ENCODE data around the gene RPS10. TPM values are rescaled to one million over a fixed set of nuclear protein-coding genes. Genes with fewer than 3 reads are reported as not detected.
"Not testable (repeated sequence)": the region's sequence is repeated elsewhere in the genome, so short reads cannot be mapped to it uniquely, and the experiment has no call there.

The RPS10 gene
- total RNA-seq, 5 donors from 2014 or later (not counting 1 experiment from before 2014, with no cell fraction given) = 2,352 to 2,733 (median 2,512) TPM

DNA sequence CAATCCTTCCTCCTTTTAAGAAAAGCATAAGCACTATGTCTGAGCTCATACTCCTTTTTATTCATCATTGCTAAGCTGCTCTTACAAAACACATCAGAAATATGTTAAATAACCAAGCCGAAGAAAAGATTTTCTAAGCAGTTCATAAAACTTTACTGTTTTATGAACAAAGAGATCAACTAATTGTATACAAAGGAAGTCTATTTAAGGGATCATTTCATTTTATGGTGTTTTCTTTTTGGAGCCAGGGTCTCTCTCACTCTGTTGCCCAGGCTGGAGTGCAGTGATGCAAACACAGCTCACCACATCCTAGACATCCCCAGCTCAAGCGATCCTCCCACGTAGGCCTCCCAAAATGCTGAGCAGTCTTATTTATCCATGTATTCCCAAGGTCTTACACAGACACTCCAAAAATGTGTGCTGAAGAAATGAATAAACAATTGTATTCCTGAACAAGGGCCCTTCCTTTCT is 42.7 kb downstream of the RPS10 start:
- Histone ChIP-seq H3K27ac (ENCODE audit: low read length) (no peak overlapping the region), H3K4me1 (ENCODE audit: control insufficient read depth in 1 of 2, extremely low read depth in 1 of 2, insufficient read depth in 2 of 2, low read length in 2 of 2) (no peaks in the 10 kb centered on the region), H3K36me3 (ENCODE audit: control insufficient read depth in 2 of 2, extremely low read depth in 1 of 2, insufficient read depth in 1 of 2, low read length in 1 of 2) (peaks cover 0 to 2% of the 10 kb centered on the region in 2 donors), H3K4me3 (ENCODE audit: control insufficient read depth in 1 of 2, extremely low read depth in 1 of 2, low read length in 1 of 2) (no peak overlapping the region), H3K27me3 (replicated peaks in 1 of 2; ENCODE audit: control insufficient read depth in 2 of 2, extremely low read depth in 1 of 2, insufficient read depth in 2 of 2, low read length in 1 of 2) (no peaks in the 10 kb centered on the region), H3K9me3 (no peaks in the 10 kb centered on the region)
- Mint-ChIP-seq H3K27me3 (no peaks in the 10 kb centered on the region), H3K36me3 (peaks cover 13% of the 10 kb centered on the region), H3K4me3 (no peak overlapping the region), H3K9me3 (no peaks in the 10 kb centered on the region), H3K27ac (no peak overlapping the region), H3K4me1 (peaks cover 24 to 48% (median 40%) of the 10 kb centered on the region in 3 donors)
- no CpG with 5 or more reads among the region's 3 CpGs for WGBS (ENCODE audit: insufficient coverage)
- ChIA-PET POLR2A (interaction anchor here (0.6 kb wide), 2 partner anchors 32 to 244 kb away, joined by 3 to 4 read pairs; no protein-coding TSS in a partner anchor), CTCF (no interaction called here)
- DNase-seq = no peak
- no peak for ATAC-seq (replicated peaks in 1 of 4)

DNA sequence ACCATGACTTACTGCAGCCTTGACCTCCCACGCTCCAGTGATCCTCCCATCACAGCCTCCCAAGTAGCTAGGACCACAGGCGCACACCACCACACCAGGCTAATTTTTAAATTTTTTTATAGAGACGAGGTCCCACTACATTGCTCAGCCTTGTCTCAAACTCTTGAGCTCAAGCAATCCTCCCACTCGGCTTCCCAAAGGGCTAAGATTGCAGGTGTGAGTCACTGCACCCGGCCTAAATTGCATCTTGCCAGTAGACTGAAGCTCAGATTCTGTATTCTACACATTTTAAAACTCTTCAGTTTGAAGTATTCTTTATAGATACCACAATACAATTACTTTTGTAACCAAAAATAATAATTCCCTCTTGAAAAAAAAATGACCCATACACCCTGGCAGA is 44.8 kb downstream of the RPS10 start:
- Mint-ChIP-seq H3K27ac (no peak overlapping the region), H3K4me3 (no peak overlapping the region), H3K4me1 (peaks cover 17 to 36% (median 26%) of the 10 kb centered on the region in 3 donors), H3K36me3 (peaks cover 13% of the 10 kb centered on the region), H3K27me3 (no peaks in the 10 kb centered on the region), H3K9me3 (no peaks in the 10 kb centered on the region)
- Histone ChIP-seq H3K27me3 (replicated peaks in 1 of 2; ENCODE audit: control insufficient read depth in 2 of 2, extremely low read depth in 1 of 2, insufficient read depth in 2 of 2, low read length in 1 of 2) (no peaks in the 10 kb centered on the region), H3K9me3 (no peaks in the 10 kb centered on the region), H3K4me3 (ENCODE audit: control insufficient read depth in 1 of 2, extremely low read depth in 1 of 2, low read length in 1 of 2) (no peak overlapping the region), H3K27ac (ENCODE audit: low read length) (no peak overlapping the region), H3K36me3 (ENCODE audit: control insufficient read depth in 2 of 2, extremely low read depth in 1 of 2, insufficient read depth in 1 of 2, low read length in 1 of 2) (peaks cover 0 to 2% of the 10 kb centered on the region in 2 donors), H3K4me1 (ENCODE audit: control insufficient read depth in 1 of 2, extremely low read depth in 1 of 2, insufficient read depth in 2 of 2, low read length in 2 of 2) (no peaks in the 10 kb centered on the region)
- 81% methylated on average over 5 of the region's 5 CpGs for WGBS (ENCODE audit: insufficient coverage)
- POLR2A ChIA-PET = interaction anchor here in 1 of 2 donors (0.6 kb wide), 1 partner anchor 1345 kb away, joined by 3 read pairs; no protein-coding TSS in a partner anchor
- CTCF ChIA-PET = interaction anchor here in 1 of 2 donors (0.6 kb wide), 1 partner anchor 232 kb away, joined by 4 read pairs; no protein-coding TSS in a partner anchor
- DNase-seq (no peak), ATAC-seq (replicated peaks in 1 of 4) (no peak)

DNA sequence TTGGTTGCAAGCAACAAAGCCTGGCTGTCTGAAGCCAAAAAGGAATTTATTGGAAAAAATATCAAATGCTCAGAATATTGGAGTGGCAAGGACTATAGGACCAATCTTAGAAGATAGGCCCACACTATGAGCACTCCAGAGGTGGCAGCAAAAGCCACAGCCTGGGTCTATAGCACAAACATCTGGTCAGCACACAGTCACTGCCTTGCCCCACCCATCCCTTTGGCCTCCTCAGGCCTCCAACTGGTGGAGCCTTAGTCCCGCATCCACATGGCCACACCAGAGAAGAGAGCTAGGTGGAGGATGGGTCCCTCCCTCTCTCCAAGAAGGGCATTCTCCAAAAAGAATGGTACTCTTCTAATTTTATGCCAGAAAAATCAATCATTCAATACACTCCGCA is 47.4 kb downstream of the RPS10 start:
- no peak overlapping the region for H3K4me3 ChIP-seq (ENCODE audit: control insufficient read depth in 1 of 2, extremely low read depth in 1 of 2, low read length in 1 of 2)
- Mint-ChIP-seq H3K4me1 (peaks cover 13 to 18% (median 16%) of the 10 kb centered on the region in 3 donors), H3K36me3 (peaks cover 11% of the 10 kb centered on the region), H3K27me3 (no peaks in the 10 kb centered on the region), H3K4me3 (no peak overlapping the region), H3K9me3 (no peaks in the 10 kb centered on the region), H3K27ac (no peak overlapping the region)
- ATAC-seq (replicated peaks in 1 of 4) (no peak), DNase-seq (no peak)
- WGBS (ENCODE audit: insufficient coverage) = 93% methylated on average over 1 of the region's 2 CpGs
- ChIA-PET CTCF (interaction anchor here in 1 of 2 donors (0.7 kb wide), 1 partner anchor 19 kb away, joined by 3 read pairs; no protein-coding TSS in a partner anchor), POLR2A (interaction anchor here in 1 of 2 donors (0.6 kb wide), 1 partner anchor 159 kb away, joined by 5 read pairs; no protein-coding TSS in a partner anchor)
- peaks cover 0 to 2% of the 10 kb centered on the region in 2 experiments for H3K4me1 ChIP-seq (ENCODE audit: control insufficient read depth in 1 of 2, extremely low read depth in 1 of 2, insufficient read depth in 2 of 2, low read length in 2 of 2)
- peaks cover 0 to 2% of the 10 kb centered on the region in 2 donors for H3K36me3 ChIP-seq (ENCODE audit: control insufficient read depth in 2 of 2, extremely low read depth in 1 of 2, insufficient read depth in 1 of 2, low read length in 1 of 2)
- no peaks in the 10 kb centered on the region for H3K27me3 ChIP-seq (replicated peaks in 1 of 2; ENCODE audit: control insufficient read depth in 2 of 2, extremely low read depth in 1 of 2, insufficient read depth in 2 of 2, low read length in 1 of 2)
- no peaks in the 10 kb centered on the region for H3K9me3 ChIP-seq
- H3K27ac ChIP-seq (ENCODE audit: low read length) = no peak overlapping the region

DNA sequence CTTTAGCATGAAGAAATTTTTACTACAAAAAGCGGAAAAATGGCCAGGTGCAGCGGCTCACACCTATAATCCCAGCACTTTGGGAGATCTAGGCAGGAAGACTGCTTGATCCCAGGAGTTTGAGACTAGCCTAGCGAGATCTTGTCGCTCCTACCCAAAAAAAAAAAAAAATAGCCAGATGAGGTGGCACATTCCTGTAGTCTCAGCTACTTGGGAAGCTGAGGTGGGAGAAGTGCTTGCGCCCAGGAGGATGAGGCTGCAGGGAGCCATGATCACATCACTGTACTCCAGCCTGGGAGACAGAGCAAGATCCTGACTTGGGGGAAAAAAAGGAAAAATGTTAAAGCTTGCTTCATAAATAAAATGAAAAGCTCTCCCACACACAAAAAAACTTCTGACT is 47.9 kb downstream of the RPS10 start:
- H3K36me3 ChIP-seq (ENCODE audit: control insufficient read depth in 2 of 2, extremely low read depth in 1 of 2, insufficient read depth in 1 of 2, low read length in 1 of 2) = peaks cover 0 to 1% of the 10 kb centered on the region in 2 donors
- ChIA-PET CTCF (interaction anchor here in 1 of 2 donors (0.7 kb wide), 1 partner anchor 19 kb away, joined by 3 read pairs; no protein-coding TSS in a partner anchor), POLR2A (no interaction called here)
- no peaks in the 10 kb centered on the region for H3K27me3 Mint-ChIP-seq
- no peak overlapping the region for H3K4me3 ChIP-seq (ENCODE audit: control insufficient read depth in 1 of 2, extremely low read depth in 1 of 2, low read length in 1 of 2)
- peaks cover 0 to 2% of the 10 kb centered on the region in 2 experiments for H3K4me1 ChIP-seq (ENCODE audit: control insufficient read depth in 1 of 2, extremely low read depth in 1 of 2, insufficient read depth in 2 of 2, low read length in 2 of 2)
- ATAC-seq (replicated peaks in 1 of 4) (no peak), DNase-seq (no peak)
- no peaks in the 10 kb centered on the region for H3K9me3 Mint-ChIP-seq
- H3K27ac Mint-ChIP-seq = no peak overlapping the region
- no peak overlapping the region for H3K27ac ChIP-seq (ENCODE audit: low read length)
- no CpG with 5 or more reads among the region's 5 CpGs for WGBS (ENCODE audit: insufficient coverage)
- H3K9me3 ChIP-seq = no peaks in the 10 kb centered on the region
- H3K27me3 ChIP-seq (replicated peaks in 1 of 2; ENCODE audit: control insufficient read depth in 2 of 2, extremely low read depth in 1 of 2, insufficient read depth in 2 of 2, low read length in 1 of 2) = no peaks in the 10 kb centered on the region
- H3K4me3 Mint-ChIP-seq = no peak overlapping the region
- peaks cover 8% of the 10 kb centered on the region for H3K36me3 Mint-ChIP-seq
- peaks cover 10 to 16% (median 16%) of the 10 kb centered on the region in 3 donors for H3K4me1 Mint-ChIP-seq

DNA sequence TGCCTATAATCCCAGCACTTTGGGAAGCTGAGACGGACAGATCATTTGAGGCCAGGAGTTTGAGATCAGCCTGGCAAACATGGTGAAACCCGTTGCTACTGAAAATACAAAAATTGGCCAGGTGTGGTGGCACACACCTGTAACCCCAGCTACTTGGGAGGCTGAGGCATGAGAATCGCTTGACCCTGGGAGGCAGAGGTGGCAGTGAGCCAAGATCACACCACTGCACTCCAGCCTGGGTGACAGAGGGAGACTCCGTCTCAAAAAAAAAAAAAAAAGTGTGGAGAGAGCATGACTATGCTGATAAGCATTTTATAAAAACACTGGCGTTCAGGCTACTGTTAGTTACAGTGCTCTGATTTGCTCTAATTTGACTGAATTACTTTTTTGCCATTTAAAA is 48.3 kb downstream of the RPS10 start:
- H3K27ac ChIP-seq (ENCODE audit: low read length); POLR2A ChIA-PET; H3K4me3 ChIP-seq (ENCODE audit: control insufficient read depth in 1 of 2, extremely low read depth in 1 of 2, low read length in 1 of 2); H3K36me3 ChIP-seq (ENCODE audit: control insufficient read depth in 2 of 2, extremely low read depth in 1 of 2, insufficient read depth in 1 of 2, low read length in 1 of 2); H3K27me3 ChIP-seq (replicated peaks in 1 of 2; ENCODE audit: control insufficient read depth in 2 of 2, extremely low read depth in 1 of 2, insufficient read depth in 2 of 2, low read length in 1 of 2); H3K9me3 Mint-ChIP-seq; H3K4me1 ChIP-seq (ENCODE audit: control insufficient read depth in 1 of 2, extremely low read depth in 1 of 2, insufficient read depth in 2 of 2, low read length in 2 of 2); H3K27ac Mint-ChIP-seq; H3K27me3 Mint-ChIP-seq; H3K9me3 ChIP-seq; ATAC-seq (replicated peaks in 1 of 4); CTCF ChIA-PET; H3K36me3 Mint-ChIP-seq; DNase-seq; H3K4me3 Mint-ChIP-seq: not testable (repeated sequence)
- H3K4me1 Mint-ChIP-seq = peaks cover 10 to 16% (median 16%) of the 10 kb centered on the region in 3 donors
- 85% methylated on average over 2 of the region's 5 CpGs for WGBS (ENCODE audit: insufficient coverage)

DNA sequence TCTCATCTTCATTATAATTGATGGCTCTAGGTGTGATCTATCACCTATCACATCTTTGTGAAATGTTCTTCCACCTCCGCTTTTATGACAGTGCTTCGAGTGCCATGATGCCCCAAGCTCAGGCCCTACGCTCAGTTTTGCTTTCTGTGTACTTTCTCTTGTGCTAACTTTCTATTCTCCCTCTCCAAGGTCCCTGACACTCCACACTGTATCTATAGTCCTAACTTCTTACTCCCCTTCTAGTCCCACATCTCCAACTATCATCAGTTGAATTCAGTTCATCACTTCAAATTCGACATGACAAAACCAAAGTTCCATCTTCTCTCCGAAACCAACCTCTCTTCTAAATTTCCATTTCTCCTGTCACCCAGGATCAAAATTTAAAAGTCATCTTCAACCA is 50.0 kb downstream of the RPS10 start:
- ChIA-PET POLR2A (no interaction called here), CTCF (no interaction called here)
- Histone ChIP-seq H3K27me3 (replicated peaks in 1 of 2; ENCODE audit: control insufficient read depth in 2 of 2, extremely low read depth in 1 of 2, insufficient read depth in 2 of 2, low read length in 1 of 2) (no peaks in the 10 kb centered on the region), H3K27ac (ENCODE audit: low read length) (no peak overlapping the region), H3K9me3 (no peaks in the 10 kb centered on the region), H3K36me3 (ENCODE audit: control insufficient read depth in 2 of 2, extremely low read depth in 1 of 2, insufficient read depth in 1 of 2, low read length in 1 of 2) (no peaks in the 10 kb centered on the region), H3K4me1 (ENCODE audit: control insufficient read depth in 1 of 2, extremely low read depth in 1 of 2, insufficient read depth in 2 of 2, low read length in 2 of 2) (peaks cover 0 to 2% of the 10 kb centered on the region in 2 experiments), H3K4me3 (ENCODE audit: control insufficient read depth in 1 of 2, extremely low read depth in 1 of 2, low read length in 1 of 2) (no peak overlapping the region)
- WGBS (ENCODE audit: insufficient coverage) = 94% methylated on average over 5 of the region's 5 CpGs
- DNase-seq (no peak), ATAC-seq (replicated peaks in 1 of 4) (no peak)
- H3K27me3 Mint-ChIP-seq = no peaks in the 10 kb centered on the region
- no peak overlapping the region for H3K27ac Mint-ChIP-seq
- peaks cover 8% of the 10 kb centered on the region for H3K36me3 Mint-ChIP-seq
- no peak overlapping the region for H3K4me3 Mint-ChIP-seq
- H3K4me1 Mint-ChIP-seq = peaks cover 15 to 21% (median 18%) of the 10 kb centered on the region in 3 donors
- H3K9me3 Mint-ChIP-seq = no peaks in the 10 kb centered on the region

Data from T-cell (primary cell).